Gastroesophageal sphincter (tissue), 3 donors: ENCODE measurements around the gene VPS13D.

ENCODE experiments used
- EP300 ChIP-seq: sonication (generic); formaldehyde crosslinking; IDR thresholded peaks from one replicate; pipeline ENCODE4 v1.6.1; 2017; ENCODE audit warnings: antibody characterized with exemption, mild to moderate bottlenecking
- POLR2A ChIP-seq, 2 donors: fragments of 450-650 bp; IDR thresholded peaks; one replicate each; pipeline ENCODE4 v1.6.1; 2017; ENCODE audit warnings: antibody characterized with exemption in 2 of 2, mild to moderate bottlenecking in 2 of 2, moderate library complexity in 1 of 2
- POLR2AphosphoS5 ChIP-seq: sonication (generic); formaldehyde crosslinking; IDR thresholded peaks from one replicate; pipeline ENCODE4 v1.6.1; 2017; ENCODE audit warnings: antibody characterized with exemption
- TF ChIP-seq, protein P1 (sequence below), 4 experiments: fragments of 200-600 bp in 2 of 4; fragments of 450-650 bp in 2 of 4; sonication (generic) in 1 of 4; IDR thresholded peaks; one replicate each; pipeline ENCODE4 v1.5.1; 2017 to 2019; ENCODE audit warnings: antibody characterized with exemption in 4 of 4, mild to moderate bottlenecking in 2 of 4, moderate library complexity in 2 of 4

GRCh38 chr1:12424087-12424529 is 194.3 kb downstream of the VPS13D start:
- no peak for TF ChIP-seq POLR2A (IDR thresholded peaks at IDR 0.05)
- TF ChIP-seq, protein P1, sequence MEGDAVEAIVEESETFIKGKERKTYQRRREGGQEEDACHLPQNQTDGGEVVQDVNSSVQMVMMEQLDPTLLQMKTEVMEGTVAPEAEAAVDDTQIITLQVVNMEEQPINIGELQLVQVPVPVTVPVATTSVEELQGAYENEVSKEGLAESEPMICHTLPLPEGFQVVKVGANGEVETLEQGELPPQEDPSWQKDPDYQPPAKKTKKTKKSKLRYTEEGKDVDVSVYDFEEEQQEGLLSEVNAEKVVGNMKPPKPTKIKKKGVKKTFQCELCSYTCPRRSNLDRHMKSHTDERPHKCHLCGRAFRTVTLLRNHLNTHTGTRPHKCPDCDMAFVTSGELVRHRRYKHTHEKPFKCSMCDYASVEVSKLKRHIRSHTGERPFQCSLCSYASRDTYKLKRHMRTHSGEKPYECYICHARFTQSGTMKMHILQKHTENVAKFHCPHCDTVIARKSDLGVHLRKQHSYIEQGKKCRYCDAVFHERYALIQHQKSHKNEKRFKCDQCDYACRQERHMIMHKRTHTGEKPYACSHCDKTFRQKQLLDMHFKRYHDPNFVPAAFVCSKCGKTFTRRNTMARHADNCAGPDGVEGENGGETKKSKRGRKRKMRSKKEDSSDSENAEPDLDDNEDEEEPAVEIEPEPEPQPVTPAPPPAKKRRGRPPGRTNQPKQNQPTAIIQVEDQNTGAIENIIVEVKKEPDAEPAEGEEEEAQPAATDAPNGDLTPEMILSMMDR (IDR thresholded peaks at IDR 0.05): no peak
- no peak for TF ChIP-seq EP300
- TF ChIP-seq POLR2AphosphoS5: no peak
